K562 (cell line): ENCODE data around the gene RGS17. TPM values are rescaled to one million over a fixed set of nuclear protein-coding genes. Genes with fewer than 3 reads are reported as not detected.

Experiments
- ATAC-seq: fragments of 200-7000 bp; cut with Tn5 transposase; 3 replicates; pipeline ENCODE4 v1.9.1; 2020; ENCODE audit warnings: moderate library complexity
- Bru-seq: library from RNA; stranded (reverse); fragments of 400-500 nt; gene quantifications from one replicate; lab custom pipeline; 2021; lab: Mats Ljungman, UMichigan
- BruChase-seq, 2 experiments: library from RNA; stranded (reverse); fragments of 400-500 nt; gene quantifications; one replicate each; lab custom pipeline; 2021; lab: Mats Ljungman, UMichigan
- BruUV-seq: library from RNA; stranded (reverse); fragments of 400-500 nt; replicated peaks from 2 replicates; lab custom pipeline; 2021; lab: Mats Ljungman, UMichigan
- CTCF ChIA-PET: fragments of 300-600 bp; formaldehyde crosslinking; extraction: SDS; loops from one replicate; lab custom pipeline; 2021; ENCODE audit warnings: low intra/inter-chr PET ratio; lab: Yijun Ruan, JAX
- POLR2A ChIA-PET: fragments of 300-600, 350-650 bp; sonication (Branson Sonifier 250); formaldehyde crosslinking; extraction: SDS; loops from one replicate; lab custom pipeline; 2021; ENCODE audit warnings: antibody characterized with exemption, inconsistent platforms; lab: Yijun Ruan, JAX
- DNase-seq, 4 experiments: peaks; one replicate each; pipeline versions ENCODE4 v3.0.0 to v3.0.0-alpha.2; 2011 to 2018; ENCODE audit warnings: low spot score in 3 of 4, mixed read lengths in 3 of 4; ENCODE audit errors: extremely low read depth in 1 of 4
- FAIRE-seq: peaks from 2 replicates; lab custom pipeline; 2011; peaks lifted over from hg19 to GRCh38; lab: Jason Lieb, UNC
- H2AFZ ChIP-seq: 2 replicates; pipeline ENCODE4 v1.6.0; 2011; ENCODE audit warnings: low read depth, low read length, control low read depth, inconsistent platforms
- H3K27ac ChIP-seq: fragments of 200-600 bp; 3 replicates; pipeline ENCODE4 v1.8.0; 2011; ENCODE audit warnings: low read depth, mild to moderate bottlenecking, control low read depth, inconsistent platforms, low read length, moderate library complexity, mixed read lengths; ENCODE audit errors: extremely low read depth
- H3K27me3 ChIP-seq, 2 experiments: fragments of 300-600 bp in 1 of 2; 2 replicates in 1 of 2; 3 replicates in 1 of 2; pipeline versions ENCODE4 v1.6.0 to v1.8.0; 2011; ENCODE audit warnings: inconsistent platforms in 2 of 2, low read length in 2 of 2, mild to moderate bottlenecking in 1 of 2, mixed read lengths in 1 of 2, moderate library complexity in 1 of 2; ENCODE audit not compliant: control insufficient read depth in 2 of 2, insufficient read depth in 2 of 2
- H3K36me3 ChIP-seq: fragments of 300-600 bp; 3 replicates; pipeline ENCODE4 v1.8.0; 2011; ENCODE audit warnings: mild to moderate bottlenecking, low read length, inconsistent platforms; ENCODE audit not compliant: control insufficient read depth, insufficient read depth
- H3K4me1 ChIP-seq, 2 experiments: fragments of 200-600 bp in 1 of 2; replicated peaks in 1 of 2; 2 replicates in 1 of 2; 3 replicates in 1 of 2; pipeline versions ENCODE4 v1.5.1 to v1.8.0; 2011; ENCODE audit warnings: inconsistent platforms in 2 of 2, low read length in 2 of 2, mild to moderate bottlenecking in 1 of 2, mixed read lengths in 1 of 2, moderate library complexity in 1 of 2; ENCODE audit not compliant: control insufficient read depth in 2 of 2, insufficient read depth in 2 of 2
- H3K4me2 ChIP-seq: 2 replicates; pipeline ENCODE4 v1.6.1; 2011; ENCODE audit warnings: low read length, control low read depth, inconsistent platforms, mixed read lengths; ENCODE audit not compliant: insufficient read depth
- H3K4me3 ChIP-seq: fragments of 200-600 bp; sonication (generic), shearing (Covaris generic); 2 replicates; pipeline ENCODE4 v1.5.1; 2016; ENCODE audit warnings: control low read depth, inconsistent platforms
- H3K79me2 ChIP-seq: fragments of 200-600 bp; 3 replicates; pipeline ENCODE4 v1.8.0; 2011; ENCODE audit warnings: low read length, inconsistent platforms; ENCODE audit not compliant: control insufficient read depth, insufficient read depth
- H3K9ac ChIP-seq, 2 experiments: 2 replicates each; pipeline versions ENCODE4 v1.6.0 to v1.6.1; 2011; ENCODE audit warnings: low read depth in 2 of 2, low read length in 2 of 2, control low read depth in 1 of 2, inconsistent platforms in 1 of 2, mild to moderate bottlenecking in 1 of 2, mixed read lengths in 1 of 2; ENCODE audit not compliant: insufficient read depth in 1 of 2
- H3K9me1 ChIP-seq: one replicate; pipeline ENCODE4 v1.6.0; 2011; ENCODE audit warnings: inconsistent platforms, mild to moderate bottlenecking, low read length, moderate library complexity; ENCODE audit not compliant: control insufficient read depth, insufficient read depth
- H3K9me3 ChIP-seq: replicated peaks from 2 replicates; pipeline ENCODE4 v1.5.1; 2011; ENCODE audit warnings: low read depth, low read length, inconsistent platforms; ENCODE audit not compliant: control insufficient read depth, insufficient read depth
- H4K20me1 ChIP-seq: replicated peaks from 2 replicates; pipeline ENCODE4 v1.6.1; 2011; ENCODE audit warnings: low read length, inconsistent platforms, mixed read lengths; ENCODE audit not compliant: control insufficient read depth, insufficient read depth
- CHD1 ChIP-seq: fragments of 200-600 bp; sonication (generic); IDR thresholded peaks from one replicate; pipeline ENCODE4 v1.6.1; 2012; ENCODE audit warnings: mild to moderate bottlenecking, moderate library complexity, low read length, inconsistent platforms
- CREB3 ChIP-seq: fragments of 450-650 bp; conservative IDR thresholded peaks from 2 replicates; pipeline ENCODE4 v1.6.1; 2016; ENCODE audit warnings: missing genetic modification characterization, low read depth, mild to moderate bottlenecking, missing compliant biosample characterization, moderate library complexity
- HCFC1 ChIP-seq: IDR thresholded peaks from 2 replicates; pipeline ENCODE4 v1.6.1; 2012; ENCODE audit warnings: low read depth, low read length, improper control_type of control experiment
- KAT7 ChIP-seq: sonication (generic); formaldehyde crosslinking; IDR thresholded peaks from 2 replicates; pipeline ENCODE4 v1.8.0; 2022; ENCODE audit warnings: missing genetic modification reagents, mild to moderate bottlenecking, borderline replicate concordance
- KLF10 ChIP-seq: fragments of 250-450 bp; sonication (Bioruptor Pico); IDR thresholded peaks from 2 replicates; pipeline ENCODE4 v1.6.1; 2021; ENCODE audit warnings: matching md5 sums
- ZC3H8 ChIP-seq: fragments of 450-650 bp; IDR thresholded peaks from 2 replicates; pipeline ENCODE4 v1.6.1; 2017
- ZFP91 ChIP-seq: sonication (generic); formaldehyde crosslinking; IDR thresholded peaks from 2 replicates; pipeline ENCODE4 v1.8.0; 2022; ENCODE audit warnings: mild to moderate bottlenecking, missing genetic modification reagents
- ZNF57 ChIP-seq: fragments of 450-650 bp; formaldehyde crosslinking; IDR thresholded peaks from 2 replicates; pipeline ENCODE4 v1.4.0; 2020; ENCODE audit warnings: mild to moderate bottlenecking, moderate library complexity
- WGBS: fragments of 100-300 bp; shearing (Covaris generic); methylation state at CpG from one replicate; pipeline ENCODE4 v1.1.6; 2016; ENCODE audit warnings: low coverage, mixed read lengths; ENCODE audit not compliant: insufficient coverage; ENCODE audit errors: missing lambda C conversion rate; 5-methylcytosine and 5-hydroxymethylcytosine counted together
- in situ Hi-C: fragments of 300-500 bp; cut with MboI; formaldehyde crosslinking; loops from 4 replicates; pipeline ENCODE4 v1.15.0; 2018; ENCODE audit warnings: inconsistent platforms, mixed read lengths
- intact Hi-C: fragments of 100-400 bp; cut with micrococcal nuclease; formaldehyde crosslinking; loops from 2 replicates; pipeline ENCODE4 v1.14.2; 2022
- long read RNA-seq, 3 experiments: library from polyadenylated mRNA in 2 of 3; library from RNA in 1 of 3; unstranded in 2 of 3; stranded (forward) in 1 of 3; transcript quantifications; one replicate each; pipeline ENCODE4 v2.0.0, GENCODE V29; 2019 to 2022
- polyA minus RNA-seq, 3 experiments: library from RNA; depleted of rRNA, polyadenylated mRNA; stranded (reverse); fragments of >200 nt; gene quantifications; 2 replicates each; pipeline ENCODE4 v1.2.3, GENCODE V29; 2011
- polyA plus RNA-seq, 8 experiments: library from polyadenylated mRNA; depleted of rRNA in 4 of 8; stranded (reverse) in 5 of 8; unstranded in 3 of 8; fragments of >200 nt; fragmentation: Nextera tagmentation in 2 of 8; fragmentation: Illumina TruSeq in 1 of 8; extraction: Ambion mirVana in 2 of 8; extraction: Trizol in 1 of 8; gene quantifications; 2 replicates each; pipeline versions ENCODE4 v1.2.1 to v1.2.3, GENCODE V29; 2011 to 2014; ENCODE audit warnings: inconsistent platforms in 1 of 8, missing spikeins in 1 of 8
- total RNA-seq, 7 experiments: library from RNA; depleted of rRNA in 6 of 7; stranded (reverse); fragments of >200 nt in 6 of 7; fragmentation: Illumina TruSeq in 2 of 7; extraction: Trizol in 2 of 7; gene quantifications; 2 replicates each; pipeline versions ENCODE4 v1.2.1 to v1.2.3, GENCODE V29; 2011 to 2021; ENCODE audit warnings: low replicate concordance in 1 of 7
- TF ChIP-seq, protein P1 (sequence below): fragments of 250-450 bp; sonication (Bioruptor Pico); IDR thresholded peaks from 2 replicates; pipeline ENCODE4 v1.5.0; 2021; ENCODE audit warnings: mild to moderate bottlenecking, borderline replicate concordance
- TF ChIP-seq, protein P2 (sequence below): fragments of 250-450 bp; sonication (Bioruptor Pico); IDR thresholded peaks from 2 replicates; pipeline ENCODE4 v1.8.0; 2021; ENCODE audit warnings: mild to moderate bottlenecking, moderate library complexity

Gene RGS17
- total RNA-seq (2011; cell fraction: chromatin; rRNA removed; ENCODE audit: low replicate concordance), result 0.07 TPM in 1 of 2 replicates, not detected in the other
- not detected in 2 replicates for total RNA-seq (2011; cell fraction: nucleolus; rRNA removed)
- 0.07 TPM in 1 of 2 replicates, not detected in the other for total RNA-seq (2011; cell fraction: nucleoplasm; rRNA removed)
- total RNA-seq (2014; rRNA removed), result not detected in 2 replicates
- not detected in 2 replicates for total RNA-seq (2014; rRNA removed; fragmentation: Illumina TruSeq; extraction: Trizol)
- total RNA-seq (2015; rRNA removed; fragmentation: Illumina TruSeq; extraction: Trizol), result not detected in 2 replicates
- total RNA-seq (2021), result not detected in 2 replicates
- 0.01 TPM in 1 of 2 replicates, not detected in the other for polyA plus RNA-seq (2011; rRNA removed)
- not detected in 2 replicates for polyA plus RNA-seq (2011; cell fraction: cytosol; rRNA removed)
- not detected in 2 replicates for polyA plus RNA-seq (2011; cell fraction: nucleus; rRNA removed)
- 0.13 and 0.44 TPM in 2 replicates for polyA plus RNA-seq (2012)
- polyA plus RNA-seq (2014; fragmentation: Illumina TruSeq; extraction: Trizol), result not detected in 2 replicates
- polyA plus RNA-seq (2014; fragmentation: Nextera tagmentation; extraction: Ambion mirVana), result under 1 TPM; 0.08 to 0.14 TPM
- polyA plus RNA-seq (2014; rRNA removed), result not detected in 2 replicates
- polyA minus RNA-seq (2011; rRNA and poly(A)+ RNA removed), result not detected in 2 replicates
- not detected in 2 replicates for polyA minus RNA-seq (2011; cell fraction: cytosol; rRNA and poly(A)+ RNA removed)
- not detected in 2 replicates for polyA minus RNA-seq (2011; cell fraction: nucleus; rRNA and poly(A)+ RNA removed)
- Bru-seq, nascent RNA, result percentile 5 among the genes with signal in this experiment
- BruChase-seq, experiment 1, labeled RNA remaining after a 2-hour chase, result percentile 9 among the genes with signal in this experiment
- percentile 9 among the genes with signal in this experiment for BruChase-seq, experiment 2, labeled RNA remaining after a 6-hour chase
- long read RNA-seq, experiment 1, result 0 reads
- long read RNA-seq, experiment 2, result 0 reads
- long read RNA-seq, experiment 3, result 0 reads

- Histone ChIP-seq H3K9me1 (no peaks in the 10 kb centered on the region), H3K4me2 (no peak within 1 kb of the TSS), H3K4me1 (peaks cover 0 to 6% of the 10 kb centered on the region in 2 experiments; a peak in 2 of 5 replicates), H2AFZ (no peak within 1 kb of the TSS), H3K27me3 (no peaks in the 10 kb centered on the region), H3K27ac (no peak within 1 kb of the TSS), H4K20me1 (no peaks in the 10 kb centered on the region), H3K9me3 (no peaks in the 10 kb centered on the region), H3K79me2 (no peaks in the 10 kb centered on the region), H3K4me3 (no peak within 1 kb of the TSS), H3K9ac (no peak within 1 kb of the TSS), H3K36me3 (no peaks in the 10 kb centered on the region)
- no peak for ATAC-seq
- FAIRE-seq, result no peak
- intact Hi-C loops, result no loop called here
- 21% methylated on average over 39 of the region's 89 CpGs for WGBS
- CTCF ChIA-PET, result no interaction called here
- POLR2A ChIA-PET, result no interaction called here
- in situ Hi-C loops, result no loop called here
- no TSS peak for BruUV-seq
- no peak for DNase-seq
- no peak for TF ChIP-seq KAT7 (CRISPR knock-in tag)
- TF ChIP-seq CREB3 (tag), result no peak
- TF ChIP-seq HCFC1, result no peak
- TF ChIP-seq KLF10, result no peak
- TF ChIP-seq, protein P1, sequence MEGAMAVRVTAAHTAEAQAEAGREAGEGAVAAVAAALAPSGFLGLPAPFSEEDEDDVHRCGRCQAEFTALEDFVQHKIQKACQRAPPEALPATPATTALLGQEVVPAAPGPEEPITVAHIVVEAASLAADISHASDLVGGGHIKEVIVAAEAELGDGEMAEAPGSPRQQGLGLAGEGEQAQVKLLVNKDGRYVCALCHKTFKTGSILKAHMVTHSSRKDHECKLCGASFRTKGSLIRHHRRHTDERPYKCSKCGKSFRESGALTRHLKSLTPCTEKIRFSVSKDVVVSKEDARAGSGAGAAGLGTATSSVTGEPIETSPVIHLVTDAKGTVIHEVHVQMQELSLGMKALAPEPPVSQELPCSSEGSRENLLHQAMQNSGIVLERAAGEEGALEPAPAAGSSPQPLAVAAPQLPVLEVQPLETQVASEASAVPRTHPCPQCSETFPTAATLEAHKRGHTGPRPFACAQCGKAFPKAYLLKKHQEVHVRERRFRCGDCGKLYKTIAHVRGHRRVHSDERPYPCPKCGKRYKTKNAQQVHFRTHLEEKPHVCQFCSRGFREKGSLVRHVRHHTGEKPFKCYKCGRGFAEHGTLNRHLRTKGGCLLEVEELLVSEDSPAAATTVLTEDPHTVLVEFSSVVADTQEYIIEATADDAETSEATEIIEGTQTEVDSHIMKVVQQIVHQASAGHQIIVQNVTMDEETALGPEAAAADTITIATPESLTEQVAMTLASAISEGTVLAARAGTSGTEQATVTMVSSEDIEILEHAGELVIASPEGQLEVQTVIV (CRISPR knock-in tag), result no peak
- no peak for TF ChIP-seq ZC3H8
- no peak for TF ChIP-seq ZFP91 (CRISPR knock-in tag)
- no peak for TF ChIP-seq ZNF57 (CRISPR knock-in tag)
- TF ChIP-seq, protein P2, sequence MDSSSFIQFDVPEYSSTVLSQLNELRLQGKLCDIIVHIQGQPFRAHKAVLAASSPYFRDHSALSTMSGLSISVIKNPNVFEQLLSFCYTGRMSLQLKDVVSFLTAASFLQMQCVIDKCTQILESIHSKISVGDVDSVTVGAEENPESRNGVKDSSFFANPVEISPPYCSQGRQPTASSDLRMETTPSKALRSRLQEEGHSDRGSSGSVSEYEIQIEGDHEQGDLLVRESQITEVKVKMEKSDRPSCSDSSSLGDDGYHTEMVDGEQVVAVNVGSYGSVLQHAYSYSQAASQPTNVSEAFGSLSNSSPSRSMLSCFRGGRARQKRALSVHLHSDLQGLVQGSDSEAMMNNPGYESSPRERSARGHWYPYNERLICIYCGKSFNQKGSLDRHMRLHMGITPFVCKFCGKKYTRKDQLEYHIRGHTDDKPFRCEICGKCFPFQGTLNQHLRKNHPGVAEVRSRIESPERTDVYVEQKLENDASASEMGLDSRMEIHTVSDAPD (CRISPR knock-in tag), result no peak
- no peak for TF ChIP-seq CHD1
These were observed at the start of gene RGS17 for GRCh38 chr6:153131037-153131981. Gene RGS17, minus strand, starts transcription at chr6:153131282. Its CDS starts 87,264 bp downstream, at chr6:153044018.
